ENCODE measurements around the gene HDAC10.

HDAC10 gene

DNA sequence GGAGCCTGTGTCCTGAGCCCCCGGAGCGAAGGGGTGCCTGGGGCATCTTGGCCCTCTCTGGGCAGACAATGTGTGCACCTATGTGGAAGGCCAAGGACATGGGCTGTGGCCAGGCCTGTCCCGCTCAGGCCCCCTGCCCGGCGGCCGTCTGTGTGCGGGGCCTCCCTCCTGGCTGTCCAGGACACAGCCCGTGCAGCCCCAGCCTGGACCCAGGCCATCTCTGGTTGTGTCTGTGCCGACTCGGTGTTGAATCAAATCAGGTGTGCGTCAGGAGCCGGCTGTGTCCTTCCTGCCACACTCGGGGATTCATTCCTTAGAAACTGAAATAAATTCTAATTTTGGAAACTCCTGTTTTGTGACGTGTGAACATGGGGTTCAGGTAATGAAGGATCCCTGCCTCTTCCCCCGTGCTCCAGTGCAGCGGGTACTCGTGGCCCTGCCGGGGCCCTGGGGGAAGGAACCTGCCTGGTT lies 51.8 kb downstream of the HDAC10 start:
- no peak for DNase-seq

DNA sequence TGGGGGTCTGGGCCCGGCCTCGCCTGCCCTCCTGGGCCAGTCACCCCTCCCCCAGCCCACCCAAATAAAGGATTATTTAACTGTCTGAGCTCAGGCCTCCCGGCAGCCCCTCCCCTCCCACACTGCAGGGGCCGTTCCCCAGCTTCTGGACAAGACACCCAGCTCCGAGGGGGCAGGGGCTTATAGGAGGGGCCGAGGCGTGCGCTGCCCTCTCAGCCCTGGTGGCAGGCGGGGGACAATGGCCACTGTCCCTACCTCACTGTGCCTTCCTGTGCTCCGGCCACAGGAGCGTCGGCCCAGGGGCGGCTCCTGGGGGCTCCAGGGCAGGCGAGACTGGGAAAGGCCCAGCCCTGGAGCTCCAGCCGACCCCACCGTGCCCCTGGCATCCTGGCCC lies 52.4 kb downstream of the HDAC10 start:
- no peak for DNase-seq

DNA sequence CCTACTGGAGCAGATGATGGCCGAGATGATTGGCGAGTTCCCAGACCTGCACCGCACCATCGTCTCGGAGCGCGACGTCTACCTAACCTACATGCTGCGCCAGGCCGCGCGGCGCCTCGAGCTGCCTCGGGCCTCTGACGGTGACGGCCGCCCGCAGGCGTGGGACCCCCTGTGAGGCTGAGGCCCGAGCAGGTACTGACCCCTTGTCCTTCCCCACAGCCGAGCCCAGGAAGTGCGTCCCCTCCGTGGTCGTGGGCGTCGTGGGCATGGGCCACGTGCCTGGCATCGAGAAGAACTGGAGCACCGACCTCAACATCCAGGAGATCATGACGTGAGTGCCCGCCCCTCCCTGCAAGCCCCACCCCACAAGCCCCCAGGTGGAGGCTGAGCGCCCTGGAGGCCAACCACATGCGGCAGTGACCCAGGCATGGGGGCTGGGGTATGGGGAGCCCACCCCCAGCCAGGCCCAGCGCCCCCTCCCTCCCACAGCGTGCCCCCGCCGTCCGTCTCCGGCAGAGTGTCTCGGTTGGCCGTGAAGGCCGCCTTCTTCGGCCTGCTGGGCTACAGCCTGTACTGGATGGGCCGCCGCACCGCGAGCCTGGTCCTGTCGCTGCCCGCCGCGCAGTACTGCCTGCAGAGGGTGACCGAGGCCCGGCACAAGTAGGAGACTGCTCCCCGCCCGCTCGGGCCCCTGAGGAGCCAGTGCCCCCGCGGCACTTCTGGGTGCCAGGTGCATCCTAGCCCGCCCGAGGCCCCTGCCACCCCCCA lies 53.0 kb downstream of the HDAC10 start:
- no peak for DNase-seq

DNA sequence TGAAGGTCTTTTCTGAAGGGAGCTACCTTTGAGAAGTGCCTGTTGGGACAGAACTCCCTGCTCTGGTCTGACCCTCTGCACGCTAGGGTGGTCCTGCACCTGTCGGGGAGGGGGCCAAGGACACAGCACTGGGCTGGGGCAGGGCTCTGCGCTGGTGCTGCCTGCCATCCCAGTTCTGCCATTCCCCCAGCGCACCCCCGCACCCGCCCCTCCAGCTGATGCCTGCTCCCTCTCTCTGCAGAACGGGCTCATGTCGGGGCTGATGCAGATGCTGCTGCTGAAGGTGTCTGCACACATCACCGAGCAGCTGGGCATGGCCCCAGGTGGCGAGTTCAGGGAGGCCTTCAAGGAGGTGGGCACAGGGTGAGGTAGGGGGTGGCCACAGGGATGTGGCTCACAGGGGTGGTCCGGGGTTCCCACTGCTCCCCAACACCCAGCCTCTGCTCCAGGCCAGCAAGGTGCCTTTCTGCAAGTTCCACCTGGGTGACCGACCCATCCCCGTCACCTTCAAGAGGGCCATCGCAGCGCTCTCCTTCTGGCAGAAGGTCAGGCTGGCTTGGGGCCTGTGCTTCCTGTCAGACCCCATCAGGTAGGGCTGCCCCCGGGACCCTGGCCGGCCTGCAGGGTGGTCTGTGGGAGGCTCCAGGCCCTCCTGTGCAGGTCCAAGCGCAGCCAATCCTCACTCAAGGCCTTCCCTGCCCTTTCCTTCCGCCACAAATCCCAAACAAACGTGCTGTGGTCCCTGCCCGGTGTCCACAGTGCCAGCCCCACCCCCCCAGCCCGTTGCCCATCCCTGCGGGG lies 53.9 kb downstream of the HDAC10 start:
- DNase-seq = no peak

DNA sequence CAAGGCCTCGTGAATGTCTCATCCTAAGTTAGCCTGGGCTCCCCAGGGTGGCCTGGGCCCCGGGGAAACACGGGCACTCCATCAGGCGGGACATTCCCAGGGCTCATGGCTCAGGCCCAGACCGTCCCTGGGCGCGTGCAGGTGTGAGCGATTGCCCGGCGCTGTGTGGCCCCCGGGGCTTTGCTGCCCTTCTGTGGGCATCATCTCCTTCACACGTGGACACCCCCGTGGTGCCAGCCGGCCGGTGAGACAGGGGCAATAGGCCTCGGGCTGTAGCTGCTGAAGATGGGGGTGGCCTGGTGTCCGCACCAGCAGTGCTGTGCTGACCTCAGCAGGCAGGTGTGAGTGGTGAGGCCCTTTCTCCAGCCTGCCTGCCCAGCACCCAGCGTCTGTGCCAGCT lies 54.8 kb downstream of the HDAC10 start:
- no peak for DNase-seq
